TTC549 (cell line): ENCODE measurements around the gene CCDC6.
A peak's percentile ranks its signal among the peaks of the same experiment; 100 is the strongest.
"Not testable (repeated sequence)": the region's sequence is repeated elsewhere in the genome, so short reads cannot be mapped to it uniquely, and the experiment has no call there.

Source experiments
- FAIRE-seq: peaks from 2 replicates; lab custom pipeline; 2012; peaks lifted over from hg19 to GRCh38; lab: Jason Lieb, UNC

The CCDC6 gene

DNA sequence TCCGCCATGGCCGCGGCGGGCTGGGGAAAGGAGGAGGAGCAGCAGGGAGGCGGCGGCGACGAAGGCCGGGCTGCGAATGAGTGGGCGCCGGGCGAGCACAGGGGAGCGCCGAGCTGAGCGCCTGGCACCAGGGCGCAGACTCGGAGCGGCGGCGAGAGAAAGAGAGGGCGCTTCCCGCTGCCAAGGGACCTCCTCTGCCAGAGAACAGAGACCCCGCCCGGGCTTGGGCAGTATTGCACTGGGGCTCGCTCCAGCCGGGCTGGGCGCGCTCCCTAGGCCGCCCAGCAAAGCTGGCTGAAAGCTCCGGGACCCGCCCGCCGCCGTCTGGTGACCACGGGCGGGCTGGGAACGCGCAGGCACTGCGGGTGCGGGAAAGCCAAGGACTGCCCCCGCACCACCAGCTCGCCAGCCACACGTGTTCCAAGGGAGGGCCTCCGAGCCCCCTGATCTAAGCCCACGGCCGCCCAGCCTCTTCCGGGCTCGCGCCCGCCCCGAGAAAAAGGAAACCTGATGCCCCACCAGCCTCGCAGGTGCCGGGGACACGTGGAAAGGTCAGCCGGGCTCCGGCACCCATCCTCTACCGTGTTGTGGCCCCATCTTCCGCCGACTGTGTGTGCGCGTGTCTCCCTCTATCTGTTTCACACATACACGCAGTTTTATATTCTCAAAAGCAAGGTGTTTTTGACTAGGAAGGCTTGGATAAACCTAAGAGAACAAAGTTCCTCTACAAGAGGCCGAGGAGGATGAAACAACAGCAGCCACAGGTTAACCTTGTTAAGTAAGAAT is at the start of gene CCDC6:
CCDC6 (minus strand) TSS at position 140 of the 786 bp plus-strand sequence; CDS start at position 8, 132 bp downstream.
- no peak for FAIRE-seq

DNA sequence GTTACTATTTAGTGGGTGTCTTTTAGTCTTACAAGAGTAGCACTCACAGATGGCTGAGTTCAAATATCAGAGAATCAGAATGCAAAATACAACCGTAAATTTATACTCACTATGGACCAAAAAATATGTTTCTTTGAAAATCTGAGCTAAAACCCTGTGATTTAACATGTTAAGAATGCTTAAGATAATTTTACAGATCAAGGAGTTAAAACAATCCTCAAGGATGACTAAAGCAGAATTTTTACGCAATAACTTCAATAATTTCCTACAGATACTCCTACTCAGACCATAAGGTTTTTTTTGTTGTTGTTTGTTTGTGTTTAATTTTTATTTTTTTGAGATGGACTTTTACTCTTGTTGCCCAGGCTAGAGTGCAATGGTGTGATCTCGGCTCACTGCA is 47.9 kb upstream of the CCDC6 start:
- FAIRE-seq = no peak

GRCh38 chr10:59953711-59954110 is 47.4 kb upstream of the CCDC6 start:
- FAIRE-seq = not testable (repeated sequence)

GRCh38 chr10:59950105-59950504 is 43.7 kb upstream of the CCDC6 start:
- FAIRE-seq = no peak

- no peak for FAIRE-seq
Observed at GRCh38 chr10:59949608-59950007, 43.3 kb upstream of the CCDC6 start.

GRCh38 chr10:59945991-59946390 is 39.6 kb upstream of the CCDC6 start:
- FAIRE-seq = no peak

GRCh38 chr10:59945590-59945989 is 39.2 kb upstream of the CCDC6 start:
- FAIRE-seq = no peak

DNA sequence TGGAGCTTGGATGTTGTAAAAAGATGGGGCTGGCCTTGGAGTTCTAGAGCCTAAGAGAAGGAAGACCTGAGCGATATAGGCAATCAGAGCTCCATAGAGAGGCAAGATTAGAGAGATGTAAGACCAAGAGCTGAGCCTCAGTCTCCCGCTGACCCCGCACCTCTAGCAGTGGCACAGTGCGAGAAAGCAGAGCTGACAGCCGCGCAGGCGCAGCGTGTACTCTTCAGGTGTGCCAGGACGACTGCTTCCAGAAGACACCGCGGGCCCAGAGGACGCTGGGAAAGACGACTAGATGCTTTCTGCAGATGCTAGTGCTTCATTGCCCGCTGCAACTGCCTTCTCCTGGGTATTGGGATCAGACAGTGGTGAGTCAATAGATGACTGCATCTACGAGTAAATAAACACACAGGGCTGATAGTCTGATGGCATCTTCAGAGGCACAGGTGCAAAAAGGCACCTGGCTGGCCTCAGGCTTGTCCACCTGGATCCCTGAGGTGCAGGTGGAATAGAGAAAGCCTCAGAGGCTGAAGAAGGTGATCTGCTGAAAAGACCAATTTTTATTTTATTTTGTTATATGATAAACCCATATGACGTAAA is 38.1 kb upstream of the CCDC6 start:
- no peak for FAIRE-seq

DNA sequence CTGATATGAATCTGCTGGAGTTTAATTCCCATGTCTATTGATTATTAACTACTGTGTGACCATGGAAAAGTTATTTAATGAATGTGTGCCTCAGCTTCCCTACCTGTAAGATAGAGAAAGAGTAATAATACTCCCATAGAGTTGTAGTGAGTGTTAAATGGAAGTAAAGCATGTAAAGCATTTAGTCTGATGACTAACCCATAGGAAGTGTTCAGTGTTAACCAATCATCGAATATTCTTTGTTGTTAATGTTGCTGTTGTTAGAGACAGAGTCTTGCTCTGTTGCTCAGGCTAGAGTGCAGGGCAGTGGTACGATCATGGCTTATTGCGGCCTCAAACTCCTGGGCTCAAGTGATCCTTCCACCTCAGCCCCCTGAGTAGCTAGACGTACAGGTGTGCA is 36.2 kb upstream of the CCDC6 start:
- no peak for FAIRE-seq

DNA sequence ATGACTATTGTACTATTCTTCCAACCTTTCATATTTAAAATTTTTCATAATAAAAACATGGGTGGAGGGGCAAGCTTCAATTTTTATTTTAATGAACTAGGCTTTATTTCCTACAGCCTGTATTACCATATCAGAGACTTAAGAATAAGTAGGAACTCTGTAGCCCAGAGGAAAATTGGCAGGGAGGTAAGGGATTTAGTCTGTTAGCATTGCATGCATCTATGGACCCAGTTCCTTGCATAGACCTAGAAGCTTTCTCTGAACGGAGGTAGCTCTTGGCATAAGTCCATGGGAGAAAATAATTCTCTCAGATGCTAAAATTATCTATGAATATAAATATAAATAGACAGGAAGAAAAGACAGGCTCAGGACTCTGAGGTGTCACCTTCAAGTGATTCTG is 31.4 kb upstream of the CCDC6 start:
- FAIRE-seq = no peak

GRCh38 chr10:59934701-59935100 is 28.3 kb upstream of the CCDC6 start:
- no peak for FAIRE-seq

GRCh38 chr10:59930788-59931521 is 24.6 kb upstream of the CCDC6 start:
- not testable (repeated sequence) for FAIRE-seq

DNA sequence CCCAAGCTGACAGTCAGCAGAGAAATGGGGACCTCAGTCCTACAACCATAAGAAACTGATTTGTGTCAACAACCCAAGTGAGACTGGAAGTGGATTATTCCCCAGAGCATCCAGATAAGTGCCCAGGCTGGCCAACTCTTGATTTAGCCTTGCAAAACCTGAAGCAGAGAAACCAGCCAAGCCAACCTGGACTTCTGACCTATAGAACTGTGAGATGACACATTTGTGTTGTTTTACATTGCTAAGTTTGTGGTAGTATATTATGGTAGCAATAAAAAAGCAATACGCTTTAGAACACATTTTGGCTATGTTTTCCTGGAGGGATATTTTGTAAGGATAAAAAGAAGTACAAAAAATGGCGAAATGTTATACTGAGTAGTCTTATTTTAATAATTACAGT is 19.7 kb upstream of the CCDC6 start:
- FAIRE-seq = no peak

DNA sequence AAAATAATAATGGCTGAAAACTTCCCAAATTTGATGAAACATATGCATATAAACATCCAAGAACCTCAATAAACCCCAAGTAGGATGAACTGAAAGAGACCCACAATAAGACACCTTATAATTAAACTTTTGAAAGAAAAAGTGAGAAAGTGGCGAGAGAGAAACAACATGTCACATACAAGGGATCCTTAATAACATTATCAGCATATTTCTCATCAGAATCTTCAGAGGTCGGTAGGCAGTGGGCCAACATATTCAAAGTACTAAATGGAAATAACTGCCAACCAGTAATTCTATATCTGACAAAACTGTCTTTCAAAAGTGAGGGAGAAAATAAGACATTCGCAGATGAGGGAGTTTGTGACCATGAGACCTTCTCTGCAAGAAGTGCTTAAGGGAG is 16.6 kb upstream of the CCDC6 start:
- no peak for FAIRE-seq

- no peak for FAIRE-seq
Observed at GRCh38 chr10:59917922-59918321, 11.6 kb upstream of the CCDC6 start.

GRCh38 chr10:59913547-59914237 is 7.3 kb upstream of the CCDC6 start:
- no peak for FAIRE-seq

GRCh38 chr10:59910867-59911266 is 4.5 kb upstream of the CCDC6 start:
- no peak for FAIRE-seq

GRCh38 chr10:59909815-59910214 is 3.5 kb upstream of the CCDC6 start:
- FAIRE-seq = no peak

DNA sequence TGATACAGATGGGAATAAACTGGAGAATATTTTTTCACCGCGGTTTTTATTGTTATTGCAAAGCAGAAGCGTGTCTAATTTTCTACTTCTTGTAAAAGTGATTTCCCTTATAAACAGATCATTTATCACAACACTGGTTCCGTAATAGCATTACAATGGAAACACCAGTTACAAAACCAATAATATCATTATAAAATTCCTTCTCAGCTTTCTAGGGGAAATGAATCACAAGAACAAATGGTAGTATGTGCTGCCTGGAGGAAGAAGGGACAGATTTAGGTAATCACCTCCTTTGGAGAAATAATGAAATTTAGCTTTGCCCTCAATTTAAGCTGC is 2.4 kb upstream of the CCDC6 start:
- no peak for FAIRE-seq

- FAIRE-seq = peak; percentile 87
Observed at GRCh38 chr10:59907918-59908807, 1.8 kb upstream of the CCDC6 start.

GRCh38 chr10:59907537-59907917 is 1.2 kb upstream of the CCDC6 start:
- no peak for FAIRE-seq
